Gastroesophageal sphincter (tissue), 3 donors: ENCODE measurements around the gene ATAD2B.

Source experiments
- POLR2A ChIP-seq, 2 donors: fragments of 450-650 bp; IDR thresholded peaks; one replicate each; pipeline ENCODE4 v1.6.1; 2017; ENCODE audit warnings: antibody characterized with exemption in 2 of 2, mild to moderate bottlenecking in 2 of 2, moderate library complexity in 1 of 2
- TF ChIP-seq, protein P1 (sequence below), 4 experiments: fragments of 200-600 bp in 2 of 4; fragments of 450-650 bp in 2 of 4; sonication (generic) in 1 of 4; IDR thresholded peaks; one replicate each; pipeline ENCODE4 v1.5.1; 2017 to 2019; ENCODE audit warnings: antibody characterized with exemption in 4 of 4, mild to moderate bottlenecking in 2 of 4, moderate library complexity in 2 of 4

DNA sequence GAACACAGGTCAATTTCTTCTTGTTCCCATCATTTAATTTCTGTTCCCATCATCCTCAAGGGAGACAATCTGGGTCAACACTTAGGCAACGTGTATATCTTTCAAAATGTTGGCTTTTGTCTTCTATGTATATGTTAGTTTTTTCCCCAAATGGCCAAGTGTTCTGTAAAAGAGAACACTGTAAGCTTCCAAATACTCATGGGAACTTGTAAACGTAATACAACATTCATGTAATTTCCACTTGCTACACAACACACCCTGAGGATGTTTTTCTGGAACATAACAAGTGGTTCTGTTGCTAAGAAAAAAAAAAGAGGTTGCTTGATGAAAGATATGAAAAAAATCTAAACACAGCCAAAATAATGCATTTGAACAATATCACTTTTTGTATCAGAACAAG, 149.1 kb downstream of the ATAD2B start:
- no peak for TF ChIP-seq POLR2A (IDR thresholded peaks at IDR 0.05)
- TF ChIP-seq, protein P1, sequence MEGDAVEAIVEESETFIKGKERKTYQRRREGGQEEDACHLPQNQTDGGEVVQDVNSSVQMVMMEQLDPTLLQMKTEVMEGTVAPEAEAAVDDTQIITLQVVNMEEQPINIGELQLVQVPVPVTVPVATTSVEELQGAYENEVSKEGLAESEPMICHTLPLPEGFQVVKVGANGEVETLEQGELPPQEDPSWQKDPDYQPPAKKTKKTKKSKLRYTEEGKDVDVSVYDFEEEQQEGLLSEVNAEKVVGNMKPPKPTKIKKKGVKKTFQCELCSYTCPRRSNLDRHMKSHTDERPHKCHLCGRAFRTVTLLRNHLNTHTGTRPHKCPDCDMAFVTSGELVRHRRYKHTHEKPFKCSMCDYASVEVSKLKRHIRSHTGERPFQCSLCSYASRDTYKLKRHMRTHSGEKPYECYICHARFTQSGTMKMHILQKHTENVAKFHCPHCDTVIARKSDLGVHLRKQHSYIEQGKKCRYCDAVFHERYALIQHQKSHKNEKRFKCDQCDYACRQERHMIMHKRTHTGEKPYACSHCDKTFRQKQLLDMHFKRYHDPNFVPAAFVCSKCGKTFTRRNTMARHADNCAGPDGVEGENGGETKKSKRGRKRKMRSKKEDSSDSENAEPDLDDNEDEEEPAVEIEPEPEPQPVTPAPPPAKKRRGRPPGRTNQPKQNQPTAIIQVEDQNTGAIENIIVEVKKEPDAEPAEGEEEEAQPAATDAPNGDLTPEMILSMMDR (IDR thresholded peaks at IDR 0.05): no peak
